ENCODE results near the gene MRPL20.
"Not testable (repeated sequence)": the region's sequence is repeated elsewhere in the genome, so short reads cannot be mapped to it uniquely, and the experiment has no call there.

MRPL20 gene

GRCh38 chr1:1390675-1391074, 16.4 kb downstream of the MRPL20 start:
- H3K9me3 ChIP-seq: no peaks in the 10 kb centered on the region
- DNase-seq: no peak
- TF ChIP-seq CTCF (IDR thresholded peaks at IDR 0.05; ENCODE audit: low read depth, low read length): no peak
- H3K4me1 ChIP-seq: no peaks in the 10 kb centered on the region
- H3K4me3 ChIP-seq (ENCODE audit: low read depth, low read length): no peak overlapping the region
- peaks cover 98% of the 10 kb centered on the region for H3K36me3 ChIP-seq
- H3K27me3 ChIP-seq: no peaks in the 10 kb centered on the region

DNA sequence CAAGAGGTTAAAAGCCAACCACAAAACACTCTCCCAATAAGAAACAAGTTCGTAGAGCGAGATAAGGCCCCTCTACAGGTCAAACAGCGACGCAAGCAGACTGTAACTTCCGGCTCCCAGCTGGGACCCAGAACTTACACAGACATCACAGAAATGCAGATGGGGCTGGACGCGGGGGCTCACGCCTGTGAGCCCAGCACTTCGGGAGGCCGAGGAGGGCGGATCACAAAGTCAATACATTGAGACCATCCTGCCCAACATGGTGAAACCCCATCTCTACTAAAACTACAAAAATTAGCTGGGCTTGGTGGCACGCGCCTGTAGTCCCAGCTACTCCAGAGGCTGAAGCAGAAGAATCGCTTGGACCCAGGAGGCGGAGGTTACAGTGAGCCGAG, 19.0 kb downstream of the MRPL20 start:
- peaks cover 81% of the 10 kb centered on the region for H3K36me3 ChIP-seq
- no peak for TF ChIP-seq CTCF (IDR thresholded peaks at IDR 0.05; ENCODE audit: low read depth, low read length)
- H3K4me1 ChIP-seq: no peaks in the 10 kb centered on the region

GRCh38 chr1:1387098-1388077, 19.7 kb downstream of the MRPL20 start:
- no peaks in the 10 kb centered on the region for H3K9me3 ChIP-seq
- H3K4me3 ChIP-seq (ENCODE audit: low read depth, low read length): no peak overlapping the region
- H3K4me1 ChIP-seq: no peaks in the 10 kb centered on the region
- no peaks in the 10 kb centered on the region for H3K27me3 ChIP-seq
- TF ChIP-seq CTCF (IDR thresholded peaks at IDR 0.05; ENCODE audit: low read depth, low read length): no peak
- peaks cover 74% of the 10 kb centered on the region for H3K36me3 ChIP-seq
- no peak for DNase-seq

More for the DNA sequence above, 19.0 kb downstream of the MRPL20 start:
- Histone ChIP-seq H3K4me3 (ENCODE audit: low read depth, low read length) (no peak overlapping the region), H3K9me3 (no peaks in the 10 kb centered on the region), H3K27me3 (no peaks in the 10 kb centered on the region)
- no peak for DNase-seq

DNA sequence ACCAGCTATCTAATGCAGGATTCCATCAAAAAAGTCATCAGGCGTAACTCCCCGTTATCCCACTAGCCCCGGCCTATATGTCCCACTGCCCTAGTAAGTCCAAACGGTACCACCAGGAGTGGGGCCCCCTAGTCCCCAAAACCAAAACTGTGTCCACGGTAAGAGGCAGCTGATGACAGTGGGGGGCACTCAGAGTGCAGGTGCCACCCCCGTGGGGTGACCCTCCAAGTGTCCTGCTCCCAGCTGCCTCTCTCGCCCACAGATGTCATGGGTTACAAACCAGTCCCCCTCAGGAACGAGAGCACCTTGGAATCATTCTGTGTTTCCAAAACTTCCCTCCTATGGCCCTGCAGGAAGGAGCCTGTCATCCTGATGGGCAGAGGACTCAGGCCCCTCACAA, 21.2 kb downstream of the MRPL20 start:
- no peak for TF ChIP-seq CTCF (IDR thresholded peaks at IDR 0.05; ENCODE audit: low read depth, low read length)
- H3K4me1 ChIP-seq: no peaks in the 10 kb centered on the region
- H3K36me3 ChIP-seq: peaks cover 60% of the 10 kb centered on the region
- DNase-seq: no peak
- H3K27me3 ChIP-seq: no peaks in the 10 kb centered on the region
- H3K9me3 ChIP-seq: no peaks in the 10 kb centered on the region
- H3K4me3 ChIP-seq (ENCODE audit: low read depth, low read length): no peak overlapping the region

DNA sequence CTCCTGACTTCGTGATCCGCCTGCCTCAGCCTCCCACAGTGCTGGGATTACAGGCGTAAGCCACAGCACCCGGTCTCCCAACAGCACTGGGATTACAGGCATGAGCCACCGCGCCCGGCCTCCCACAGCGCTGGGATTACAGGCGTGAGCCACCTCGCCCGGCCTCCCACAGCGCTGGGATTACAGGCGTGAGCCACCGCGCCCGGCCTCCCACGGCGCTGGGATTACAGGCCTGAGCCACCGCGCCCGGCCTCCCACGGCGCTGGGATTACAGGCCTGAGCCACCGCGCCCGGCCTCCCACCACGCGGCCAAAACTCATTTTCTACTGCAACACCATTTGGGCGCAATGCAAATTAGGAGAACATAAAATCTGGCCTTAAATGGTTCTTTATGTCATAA, 21.8 kb downstream of the MRPL20 start:
- H3K4me3 ChIP-seq (ENCODE audit: low read depth, low read length); H3K27me3 ChIP-seq; H3K9me3 ChIP-seq; H3K4me1 ChIP-seq; DNase-seq: not testable (repeated sequence)
- H3K36me3 ChIP-seq: peaks cover 54% of the 10 kb centered on the region

DNA sequence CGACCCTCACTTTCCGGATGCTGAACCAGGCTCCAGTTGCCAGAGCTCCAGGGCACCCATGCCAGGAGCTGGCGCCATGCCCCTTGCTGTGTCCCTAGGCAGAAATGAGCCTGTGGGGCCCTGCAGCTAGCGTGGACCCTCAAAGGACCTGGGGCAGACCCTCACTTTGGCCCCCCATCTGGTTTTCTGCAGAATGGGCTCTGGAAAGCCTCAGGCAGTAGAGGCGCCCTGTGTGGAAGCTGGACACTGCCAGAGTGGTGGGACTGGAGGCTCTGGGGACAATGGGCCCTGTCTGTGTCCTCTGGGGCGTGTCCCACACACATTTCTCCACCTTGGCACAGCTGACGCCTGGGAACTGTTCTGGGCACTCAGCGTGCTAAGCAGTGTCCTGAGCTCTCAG, 25.8 kb downstream of the MRPL20 start:
- no peak for DNase-seq
- no peaks in the 10 kb centered on the region for H3K27me3 ChIP-seq
- no peak overlapping the region for H3K4me3 ChIP-seq (ENCODE audit: low read depth, low read length)
- H3K4me1 ChIP-seq: no peaks in the 10 kb centered on the region
- TF ChIP-seq CTCF (IDR thresholded peaks at IDR 0.05; ENCODE audit: low read depth, low read length): no peak
- H3K36me3 ChIP-seq: peaks cover 13% of the 10 kb centered on the region
- no peaks in the 10 kb centered on the region for H3K9me3 ChIP-seq
